Fibroblast of lung (primary cell): ENCODE measurements around the gene TMEM132C. TPM values are rescaled to one million over a fixed set of nuclear protein-coding genes. Genes with fewer than 3 reads are reported as not detected.

Source experiments
- DNase-seq, 2 donors: peaks; one replicate each; pipeline versions ENCODE4 v3.0.0 to v3.0.0-alpha.2; 2010; ENCODE audit warnings: low read depth in 2 of 2
- H2AFZ ChIP-seq: 2 replicates; pipeline ENCODE4 v1.5.1; 2012; ENCODE audit warnings: low read length, control low read depth, inconsistent platforms
- H3K27ac ChIP-seq: 2 replicates; pipeline ENCODE4 v1.5.1; 2011; ENCODE audit warnings: low read length, control low read depth; ENCODE audit not compliant: insufficient read depth
- H3K27me3 ChIP-seq: 2 replicates; pipeline ENCODE4 v1.5.1; 2011; ENCODE audit warnings: mild to moderate bottlenecking, low read length; ENCODE audit not compliant: control insufficient read depth, insufficient read depth
- H3K36me3 ChIP-seq: 2 replicates; pipeline ENCODE4 v1.5.1; 2011; ENCODE audit warnings: low read length; ENCODE audit not compliant: control insufficient read depth, insufficient read depth
- H3K4me1 ChIP-seq: 2 replicates; pipeline ENCODE4 v1.5.1; 2011; ENCODE audit warnings: low read length; ENCODE audit not compliant: control insufficient read depth, insufficient read depth; ENCODE audit errors: extremely low read depth
- H3K4me2 ChIP-seq: 2 replicates; pipeline ENCODE4 v1.5.1; 2011; ENCODE audit warnings: low read length, control low read depth; ENCODE audit not compliant: insufficient read depth; ENCODE audit errors: extremely low read depth
- H3K4me3 ChIP-seq, 4 experiments: fragments of 200-600 bp in 1 of 4; sonication (generic) in 1 of 4; replicated peaks in 1 of 4; 2 replicates each; pipeline ENCODE4 v1.5.1; 2011 to 2016; ENCODE audit warnings: low read length in 4 of 4, low read depth in 3 of 4, mild to moderate bottlenecking in 3 of 4, control low read depth in 2 of 4, inconsistent platforms in 1 of 4, mixed read lengths in 1 of 4; ENCODE audit not compliant: insufficient read depth in 1 of 4; ENCODE audit errors: control extremely low read depth in 1 of 4
- H3K79me2 ChIP-seq: 2 replicates; pipeline ENCODE4 v1.5.1; 2012; ENCODE audit warnings: mild to moderate bottlenecking, low read length, inconsistent platforms; ENCODE audit not compliant: control insufficient read depth, insufficient read depth
- H3K9ac ChIP-seq: 2 replicates; pipeline ENCODE4 v1.5.1; 2011; ENCODE audit warnings: mild to moderate bottlenecking, low read length, control low read depth; ENCODE audit not compliant: insufficient read depth
- H3K9me3 ChIP-seq: 2 replicates; pipeline ENCODE4 v1.5.1; 2012; ENCODE audit warnings: low read depth, low read length; ENCODE audit not compliant: control insufficient read depth, insufficient read depth
- H4K20me1 ChIP-seq: 2 replicates; pipeline ENCODE4 v1.5.1; 2011; ENCODE audit warnings: low read length; ENCODE audit not compliant: control insufficient read depth, insufficient read depth; ENCODE audit errors: extremely low read depth
- EZH2 ChIP-seq: IDR thresholded peaks from 2 replicates; pipeline ENCODE4 v1.5.1; 2012; ENCODE audit warnings: low read length, control low read depth, mild to moderate bottlenecking; ENCODE audit errors: missing control alignments
- polyA plus RNA-seq, 2 donors: library from polyadenylated mRNA; depleted of rRNA in 1 of 2; stranded (reverse) in 1 of 2; unstranded in 1 of 2; fragments of >200 nt; gene quantifications; 2 replicates each; pipeline ENCODE4 v1.2.1, GENCODE V29; 2011 to 2012; ENCODE audit warnings: missing spikeins in 1 of 2
- total RNA-seq: library from RNA; depleted of rRNA; stranded (reverse); fragments of >200 nt; gene quantifications from 2 replicates; pipeline ENCODE4 v1.2.1, GENCODE V29; 2014
- TF ChIP-seq, protein P1 (sequence below), 2 donors: IDR thresholded peaks in 1 of 2; conservative IDR thresholded peaks in 1 of 2; 1 replicate in 1 of 2; 2 replicates in 1 of 2; pipeline ENCODE4 v1.5.1; 2011 to 2012; ENCODE audit warnings: low read length in 2 of 2, control low read depth in 1 of 2, inconsistent platforms in 1 of 2, low read depth in 1 of 2, mild to moderate bottlenecking in 1 of 2

Gene TMEM132C
- total and polyA plus RNA-seq, 2 donors (not counting 1 experiment from before 2014, with no cell fraction given): not detected

- no peaks in the 10 kb centered on the region for H3K9me3 ChIP-seq
- no peak overlapping the region for H2AFZ ChIP-seq
- no peaks in the 10 kb centered on the region for H3K27me3 ChIP-seq
- no peaks in the 10 kb centered on the region for H3K79me2 ChIP-seq
- no peak overlapping the region for H3K27ac ChIP-seq
- no peaks in the 10 kb centered on the region for H4K20me1 ChIP-seq
- H3K4me1 ChIP-seq: no peaks in the 10 kb centered on the region
- no peaks in the 10 kb centered on the region for H3K36me3 ChIP-seq
- H3K4me2 ChIP-seq: no peak overlapping the region
- TF ChIP-seq EZH2: no peak
- no peak overlapping the region for H3K4me3 ChIP-seq
- H3K9ac ChIP-seq: no peak overlapping the region
- no peak for DNase-seq
Observed at GRCh38 chr12:128316973-128317526, 50.1 kb downstream of the TMEM132C start.

DNA sequence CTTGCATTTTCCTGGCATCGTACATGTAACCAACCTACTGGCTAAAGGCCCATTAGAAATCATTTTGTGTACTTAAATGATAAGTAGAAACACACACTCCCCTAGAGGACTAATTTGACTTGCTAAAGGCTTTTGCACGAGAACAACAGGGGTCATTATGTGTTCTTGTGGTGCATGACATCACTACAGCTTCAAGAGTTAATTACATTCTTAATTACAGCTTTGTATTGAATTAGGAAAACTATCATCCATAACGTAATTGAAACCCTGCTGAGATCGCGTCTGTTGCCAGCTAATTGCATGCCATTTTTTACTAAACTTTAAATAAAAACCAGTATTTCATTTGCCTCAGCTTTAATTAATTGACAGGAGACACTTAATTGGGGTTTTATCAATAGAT lies 51.4 kb downstream of the TMEM132C start:
- no peak overlapping the region for H3K4me3 ChIP-seq
- no peak overlapping the region for H3K4me2 ChIP-seq
- H3K27ac ChIP-seq: no peak overlapping the region
- no peak overlapping the region for H3K9ac ChIP-seq
- no peaks in the 10 kb centered on the region for H3K9me3 ChIP-seq
- H2AFZ ChIP-seq: no peak overlapping the region
- no peaks in the 10 kb centered on the region for H3K4me1 ChIP-seq
- H3K79me2 ChIP-seq: no peaks in the 10 kb centered on the region
- no peak for DNase-seq
- H3K36me3 ChIP-seq: no peaks in the 10 kb centered on the region
- TF ChIP-seq, protein P1, sequence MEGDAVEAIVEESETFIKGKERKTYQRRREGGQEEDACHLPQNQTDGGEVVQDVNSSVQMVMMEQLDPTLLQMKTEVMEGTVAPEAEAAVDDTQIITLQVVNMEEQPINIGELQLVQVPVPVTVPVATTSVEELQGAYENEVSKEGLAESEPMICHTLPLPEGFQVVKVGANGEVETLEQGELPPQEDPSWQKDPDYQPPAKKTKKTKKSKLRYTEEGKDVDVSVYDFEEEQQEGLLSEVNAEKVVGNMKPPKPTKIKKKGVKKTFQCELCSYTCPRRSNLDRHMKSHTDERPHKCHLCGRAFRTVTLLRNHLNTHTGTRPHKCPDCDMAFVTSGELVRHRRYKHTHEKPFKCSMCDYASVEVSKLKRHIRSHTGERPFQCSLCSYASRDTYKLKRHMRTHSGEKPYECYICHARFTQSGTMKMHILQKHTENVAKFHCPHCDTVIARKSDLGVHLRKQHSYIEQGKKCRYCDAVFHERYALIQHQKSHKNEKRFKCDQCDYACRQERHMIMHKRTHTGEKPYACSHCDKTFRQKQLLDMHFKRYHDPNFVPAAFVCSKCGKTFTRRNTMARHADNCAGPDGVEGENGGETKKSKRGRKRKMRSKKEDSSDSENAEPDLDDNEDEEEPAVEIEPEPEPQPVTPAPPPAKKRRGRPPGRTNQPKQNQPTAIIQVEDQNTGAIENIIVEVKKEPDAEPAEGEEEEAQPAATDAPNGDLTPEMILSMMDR (conservative IDR thresholded peaks at IDR 0.05 in 1 of 2, IDR thresholded peaks at IDR 0.05 in 1 of 2; ENCODE audit: low read depth in 1 of 2, low read length in 2 of 2): no peak
- no peak for TF ChIP-seq EZH2
- H3K27me3 ChIP-seq: no peaks in the 10 kb centered on the region
- no peaks in the 10 kb centered on the region for H4K20me1 ChIP-seq

DNA sequence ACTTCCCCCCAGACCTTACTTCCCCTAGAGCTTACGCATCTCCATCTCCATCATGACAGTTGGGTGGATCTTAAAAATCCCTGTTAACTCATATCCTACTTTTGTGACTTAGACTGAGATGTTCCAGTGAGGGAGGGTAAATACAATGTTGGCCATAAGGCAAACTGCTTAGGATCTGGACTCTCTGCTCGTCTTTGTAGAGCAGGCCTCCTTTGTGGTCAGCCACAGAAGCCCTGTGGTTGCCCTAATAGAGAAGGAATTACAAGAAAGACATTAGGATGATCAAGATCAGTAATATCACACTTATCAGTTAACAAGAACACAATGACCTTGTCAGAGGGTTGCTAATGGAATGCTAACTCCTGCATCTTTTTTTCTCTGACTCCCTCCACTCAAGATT lies 52.0 kb downstream of the TMEM132C start:
- H3K4me3 ChIP-seq: no peak overlapping the region
- no peaks in the 10 kb centered on the region for H3K4me1 ChIP-seq
- no peaks in the 10 kb centered on the region for H3K79me2 ChIP-seq
- no peak overlapping the region for H3K4me2 ChIP-seq
- H3K36me3 ChIP-seq: no peaks in the 10 kb centered on the region
- H3K9me3 ChIP-seq: no peaks in the 10 kb centered on the region
- H2AFZ ChIP-seq: no peak overlapping the region
- H4K20me1 ChIP-seq: no peaks in the 10 kb centered on the region
- no peak for TF ChIP-seq EZH2
- TF ChIP-seq, protein P1 (conservative IDR thresholded peaks at IDR 0.05 in 1 of 2, IDR thresholded peaks at IDR 0.05 in 1 of 2; ENCODE audit: low read depth in 1 of 2, low read length in 2 of 2): no peak
- no peak overlapping the region for H3K9ac ChIP-seq
- no peak for DNase-seq
- no peak overlapping the region for H3K27ac ChIP-seq
- H3K27me3 ChIP-seq: no peaks in the 10 kb centered on the region
